Peyer's patch (tissue), 4 donors: ENCODE measurements around the gene TRERF1. TPM values are rescaled to one million over a fixed set of nuclear protein-coding genes. Genes with fewer than 3 reads are reported as not detected.
A peak's percentile ranks its signal among the peaks of the same experiment; 100 is the strongest.

Experiments
- DNase-seq, 3 donors: peaks; one replicate each; pipeline ENCODE4 v3.0.0-alpha.2; 2017 to 2019
- H3K27ac ChIP-seq, 4 donors: fragments of 200-600 bp; sonication (generic); one replicate each; pipeline ENCODE4 v1.5.1; 2016 to 2019
- H3K27me3 ChIP-seq, 2 donors: fragments of 200-600 bp; sonication (generic); one replicate each; pipeline ENCODE4 v1.5.1; 2019
- H3K36me3 ChIP-seq, 3 donors: fragments of 200-600 bp; sonication (generic); one replicate each; pipeline ENCODE4 v1.5.1; 2016 to 2019
- H3K4me1 ChIP-seq, 4 donors: fragments of 200-600 bp; sonication (generic); one replicate each; pipeline ENCODE4 v1.5.1; 2016 to 2019
- H3K4me3 ChIP-seq, 4 donors: fragments of 200-600 bp; sonication (generic); 1 replicate in 3 of 4; 2 replicates in 1 of 4; pipeline ENCODE4 v1.5.1; 2016 to 2019; ENCODE audit warnings: mild to moderate bottlenecking in 1 of 4
- H3K9me3 ChIP-seq, 4 donors: fragments of 200-600 bp; sonication (generic); one replicate each; pipeline ENCODE4 v1.5.1; 2016 to 2019; ENCODE audit warnings: mild to moderate bottlenecking in 1 of 4
- CTCF ChIP-seq, 6 experiments: fragments of 450-650 bp in 4 of 6; fragments of 200-600 bp in 2 of 6; sonication (generic) in 1 of 6; IDR thresholded peaks; one replicate each; pipeline ENCODE4 v1.5.1; 2017 to 2019; ENCODE audit warnings: antibody characterized with exemption in 6 of 6, mild to moderate bottlenecking in 3 of 6, moderate library complexity in 1 of 6
- POLR2A ChIP-seq, 2 donors: fragments of 450-650 bp; IDR thresholded peaks; one replicate each; pipeline ENCODE4 v1.5.1; 2017; ENCODE audit warnings: antibody characterized with exemption in 2 of 2, mild to moderate bottlenecking in 2 of 2, moderate library complexity in 2 of 2
- total RNA-seq, 4 donors: library from RNA; depleted of rRNA; stranded (reverse); fragments of >200 nt; gene quantifications; one replicate each; pipeline ENCODE4 v1.1.0, GENCODE V29; 2016

The TRERF1 gene
- total RNA-seq, 4 donors from 2014 or later, result 4.6 to 28.1 (median 8.5) TPM

- H3K4me3 ChIP-seq, result no peak overlapping the region
- H3K27ac ChIP-seq, result peak overlapping the region; percentile 14 to 68 (median 52)
- H3K36me3 ChIP-seq, result no peaks in the 10 kb centered on the region
- H3K9me3 ChIP-seq, result peaks cover 0 to 1% (median 0%) of the 10 kb centered on the region in 4 donors
- TF ChIP-seq POLR2A (IDR thresholded peaks at IDR 0.05) (no peak), CTCF (IDR thresholded peaks at IDR 0.05) (no peak)
- DNase-seq, result peak in 2 of 3 donors; percentile 57 to 61
- no peaks in the 10 kb centered on the region for H3K27me3 ChIP-seq
- peaks cover 7 to 30% (median 10%) of the 10 kb centered on the region in 4 donors for H3K4me1 ChIP-seq
Observed at GRCh38 chr6:42428326-42429041, 23.2 kb downstream of the TRERF1 start.

- Histone ChIP-seq H3K27me3 (no peaks in the 10 kb centered on the region), H3K4me1 (peaks cover 7 to 35% (median 10%) of the 10 kb centered on the region in 4 donors), H3K4me3 (no peak overlapping the region), H3K27ac (peak overlapping the region in 3 of 4 donors; percentile 46 to 68 (median 57)), H3K9me3 (no peaks in the 10 kb centered on the region), H3K36me3 (no peaks in the 10 kb centered on the region)
- no peak for DNase-seq
- TF ChIP-seq POLR2A (IDR thresholded peaks at IDR 0.05), result no peak
Observed at GRCh38 chr6:42427871-42428270, 23.9 kb downstream of the TRERF1 start.

- no peak for TF ChIP-seq POLR2A (IDR thresholded peaks at IDR 0.05)
- no peak for TF ChIP-seq CTCF (IDR thresholded peaks at IDR 0.05)
- H3K27me3 ChIP-seq, result no peaks in the 10 kb centered on the region
- no peak for DNase-seq
- H3K27ac ChIP-seq, result no peak overlapping the region
- no peaks in the 10 kb centered on the region for H3K9me3 ChIP-seq
- peaks cover 7 to 35% (median 10%) of the 10 kb centered on the region in 4 donors for H3K4me1 ChIP-seq
- H3K36me3 ChIP-seq, result no peaks in the 10 kb centered on the region
- no peak overlapping the region for H3K4me3 ChIP-seq
Observed at GRCh38 chr6:42426191-42426590, 25.5 kb downstream of the TRERF1 start.

- no peaks in the 10 kb centered on the region for H3K36me3 ChIP-seq
- no peaks in the 10 kb centered on the region for H3K27me3 ChIP-seq
- H3K27ac ChIP-seq, result peak overlapping the region in 1 of 4 donors; percentile 45
- H3K4me1 ChIP-seq, result peaks cover 7 to 35% (median 10%) of the 10 kb centered on the region in 4 donors
- TF ChIP-seq CTCF (IDR thresholded peaks at IDR 0.05), result no peak
- TF ChIP-seq POLR2A (IDR thresholded peaks at IDR 0.05), result no peak
- H3K9me3 ChIP-seq, result no peaks in the 10 kb centered on the region
- DNase-seq, result peak in 2 of 3 donors; percentile 62 to 79
- H3K4me3 ChIP-seq, result no peak overlapping the region
Observed at GRCh38 chr6:42424906-42425474, 26.7 kb downstream of the TRERF1 start.

- H3K36me3 ChIP-seq, result no peaks in the 10 kb centered on the region
- peaks cover 0 to 37% (median 1%) of the 10 kb centered on the region in 4 donors for H3K4me1 ChIP-seq
- no peak for DNase-seq
- H3K9me3 ChIP-seq, result no peaks in the 10 kb centered on the region
- TF ChIP-seq CTCF (IDR thresholded peaks at IDR 0.05), result no peak
- no peak for TF ChIP-seq POLR2A (IDR thresholded peaks at IDR 0.05)
- no peak overlapping the region for H3K27ac ChIP-seq
- no peaks in the 10 kb centered on the region for H3K27me3 ChIP-seq
- H3K4me3 ChIP-seq, result no peak overlapping the region
Observed at GRCh38 chr6:42423244-42423643, 28.5 kb downstream of the TRERF1 start.

GRCh38 chr6:42420741-42421140, 31.0 kb downstream of the TRERF1 start:
- Histone ChIP-seq H3K9me3 (no peaks in the 10 kb centered on the region), H3K4me3 (no peak overlapping the region), H3K27me3 (no peaks in the 10 kb centered on the region), H3K27ac (no peak overlapping the region), H3K4me1 (peaks cover 0 to 43% (median 0%) of the 10 kb centered on the region in 4 donors), H3K36me3 (no peaks in the 10 kb centered on the region)
- TF ChIP-seq CTCF (IDR thresholded peaks at IDR 0.05), result no peak
- TF ChIP-seq POLR2A (IDR thresholded peaks at IDR 0.05), result no peak
- DNase-seq, result no peak
